IMR-90 (cell line): ENCODE results near the gene UBE3B. TPM values are rescaled to one million over a fixed set of nuclear protein-coding genes. Genes with fewer than 3 reads are reported as not detected.
A peak's percentile ranks its signal among the peaks of the same experiment; 100 is the strongest.

Experiments used
- ATAC-seq: fragments of 200-7000 bp; cut with Tn5 transposase; 2 replicates; pipeline ENCODE4 v1.9.1; 2020; ENCODE audit warnings: low read depth, mild to moderate bottlenecking, moderate library complexity
- BruUV-seq: library from RNA; stranded (reverse); fragments of 400-500 nt; replicated peaks from 2 replicates; lab custom pipeline; 2021; lab: Mats Ljungman, UMichigan
- CTCF ChIA-PET: fragments of 300-600 bp; formaldehyde crosslinking; extraction: SDS; loops from one replicate; lab custom pipeline; 2021; ENCODE audit warnings: antibody characterized with exemption; lab: Yijun Ruan, JAX
- POLR2A ChIA-PET: fragments of 300-600 bp; sonication (Branson Sonifier 250); formaldehyde crosslinking; loops from one replicate; lab custom pipeline; 2022; ENCODE audit warnings: antibody characterized with exemption; ENCODE audit not compliant: unreplicated experiment; lab: Charles Lee
- DNase-seq: peaks from one replicate; pipeline ENCODE4 v3.0.0; 2013
- H2AFZ ChIP-seq: replicated peaks from 2 replicates; pipeline ENCODE3; 2013; ENCODE audit warnings: low read length, mild to moderate bottlenecking; ENCODE audit not compliant: poor library complexity
- H2AK5ac ChIP-seq: 2 replicates; pipeline ENCODE4 v1.6.1; 2013; ENCODE audit warnings: low read depth, low read length, inconsistent platforms
- H2AK9ac ChIP-seq: replicated peaks from 2 replicates; pipeline ENCODE3; 2013; ENCODE audit warnings: mild to moderate bottlenecking, low read depth, low read length, moderate library complexity; ENCODE audit not compliant: poor library complexity
- H2BK120ac ChIP-seq: 2 replicates; pipeline ENCODE4 v1.6.1; 2013; ENCODE audit warnings: low read depth, low read length, inconsistent platforms
- H2BK15ac ChIP-seq: 3 replicates; pipeline ENCODE4 v1.6.1; 2013; ENCODE audit warnings: low read depth, low read length, inconsistent platforms
- H2BK20ac ChIP-seq: 2 replicates; pipeline ENCODE4 v1.6.1; 2013; ENCODE audit warnings: low read depth, mild to moderate bottlenecking, inconsistent platforms, low read length, moderate library complexity
- H2BK5ac ChIP-seq: 2 replicates; pipeline ENCODE4 v1.6.1; 2013; ENCODE audit warnings: mild to moderate bottlenecking, low read depth, low read length, inconsistent platforms; ENCODE audit not compliant: poor library complexity, severe bottlenecking
- H3K14ac ChIP-seq: replicated peaks from 2 replicates; pipeline ENCODE4 v1.6.1; 2013; ENCODE audit warnings: low read depth, low read length, inconsistent platforms
- H3K18ac ChIP-seq: 2 replicates; pipeline ENCODE4 v1.6.1; 2013; ENCODE audit warnings: low read depth, low read length, control low read depth
- H3K23ac ChIP-seq: 2 replicates; pipeline ENCODE4 v1.6.1; 2013; ENCODE audit warnings: low read depth, low read length, inconsistent platforms
- H3K27ac ChIP-seq: 2 replicates; pipeline ENCODE4 v1.5.1; 2013; ENCODE audit warnings: mild to moderate bottlenecking, control low read depth, low read length; ENCODE audit not compliant: insufficient read depth
- H3K27me3 ChIP-seq: 2 replicates; pipeline ENCODE4 v1.6.1; 2013; ENCODE audit warnings: low read length; ENCODE audit not compliant: control insufficient read depth, insufficient read depth
- H3K36me3 ChIP-seq: 2 replicates; pipeline ENCODE4 v1.6.1; 2013; ENCODE audit warnings: low read length, mixed read lengths; ENCODE audit not compliant: control insufficient read depth, insufficient read depth
- H3K4ac ChIP-seq: 2 replicates; pipeline ENCODE4 v1.6.1; 2013; ENCODE audit warnings: low read depth, low read length, inconsistent platforms
- H3K4me1 ChIP-seq: 2 replicates; pipeline ENCODE4 v1.6.1; 2013; ENCODE audit warnings: low read length, mixed read lengths; ENCODE audit not compliant: control insufficient read depth, insufficient read depth
- H3K4me2 ChIP-seq: 2 replicates; pipeline ENCODE4 v1.6.1; 2013; ENCODE audit warnings: low read depth, mild to moderate bottlenecking, control low read depth, low read length, moderate library complexity
- H3K4me3 ChIP-seq: 2 replicates; pipeline ENCODE4 v1.5.1; 2013; ENCODE audit warnings: low read depth, mild to moderate bottlenecking, control low read depth, low read length, moderate library complexity; ENCODE audit not compliant: insufficient read depth
- H3K56ac ChIP-seq: 2 replicates; pipeline ENCODE4 v1.6.1; 2013; ENCODE audit warnings: low read length, inconsistent platforms; ENCODE audit not compliant: insufficient read depth; ENCODE audit errors: extremely low read depth
- H3K79me1 ChIP-seq, 2 experiments: 2 replicates each; pipeline ENCODE4 v1.6.1; 2013; ENCODE audit warnings: low read length in 2 of 2, inconsistent platforms in 1 of 2, low read depth in 1 of 2
- H3K9ac ChIP-seq: 2 replicates; pipeline ENCODE4 v1.6.1; 2013; ENCODE audit warnings: low read depth, low read length, control low read depth
- H3K9me1 ChIP-seq: 2 replicates; pipeline ENCODE4 v1.6.1; 2013; ENCODE audit warnings: low read length, inconsistent platforms; ENCODE audit not compliant: insufficient read depth
- H3K9me3 ChIP-seq: 2 replicates; pipeline ENCODE4 v1.6.1; 2013; ENCODE audit warnings: low read length; ENCODE audit not compliant: control insufficient read depth, insufficient read depth
- H4K20me1 ChIP-seq: 2 replicates; pipeline ENCODE4 v1.6.1; 2013; ENCODE audit warnings: low read length, inconsistent platforms; ENCODE audit not compliant: insufficient read depth
- H4K5ac ChIP-seq: 2 replicates; pipeline ENCODE4 v1.6.1; 2013; ENCODE audit warnings: mild to moderate bottlenecking, low read depth, low read length, control low read depth
- H4K8ac ChIP-seq, 2 experiments: 2 replicates each; pipeline ENCODE4 v1.6.1; 2013; ENCODE audit warnings: low read depth in 2 of 2, low read length in 2 of 2, control low read depth in 1 of 2, inconsistent platforms in 1 of 2
- H4K91ac ChIP-seq: 2 replicates; pipeline ENCODE4 v1.6.1; 2013; ENCODE audit warnings: low read depth, low read length, inconsistent platforms; ENCODE audit not compliant: insufficient read depth
- MAFK ChIP-seq: IDR thresholded peaks from 2 replicates; pipeline ENCODE4 v1.6.1; 2012; ENCODE audit warnings: low read depth, low read length, improper control_type of control experiment
- MAZ ChIP-seq: IDR thresholded peaks from 2 replicates; pipeline ENCODE4 v1.6.1; 2012; ENCODE audit warnings: low read depth, mild to moderate bottlenecking, low read length, improper control_type of control experiment, moderate library complexity, borderline replicate concordance
- MXI1 ChIP-seq: IDR thresholded peaks from 2 replicates; pipeline ENCODE4 v1.6.1; 2012; ENCODE audit warnings: low read depth, mild to moderate bottlenecking, low read length, moderate library complexity, borderline replicate concordance
- NFE2L2 ChIP-seq: fragments of 150-350 bp; IDR thresholded peaks from 2 replicates; pipeline ENCODE4 v1.6.1; 2016; ENCODE audit warnings: low read depth, mild to moderate bottlenecking, low read length
- POLR2A ChIP-seq: IDR thresholded peaks from 2 replicates; pipeline ENCODE4 v1.6.1; 2012; ENCODE audit warnings: mild to moderate bottlenecking, low read depth, low read length
- RAD21 ChIP-seq: IDR thresholded peaks from 2 replicates; pipeline ENCODE4 v1.6.1; 2012; ENCODE audit warnings: low read length, improper control_type of control experiment
- RCOR1 ChIP-seq: IDR thresholded peaks from 2 replicates; pipeline ENCODE4 v1.6.1; 2012; ENCODE audit warnings: mild to moderate bottlenecking, low read length, improper control_type of control experiment; ENCODE audit not compliant: insufficient replicate concordance
- SMC3 ChIP-seq: fragments of 150-350 bp; IDR thresholded peaks from 2 replicates; pipeline ENCODE4 v1.6.1; 2016; ENCODE audit warnings: low read depth, mild to moderate bottlenecking, antibody characterized with exemption, low read length, moderate library complexity
- WGBS, 2 experiments: methylation state at CpG; one replicate each; pipeline versions ENCODE4 v1.1.5 to v1.1.7; 2013; ENCODE audit warnings: missing lambda C conversion rate in 2 of 2; ENCODE audit not compliant: insufficient read length in 1 of 2; ENCODE audit errors: extremely low coverage in 2 of 2; 5-methylcytosine and 5-hydroxymethylcytosine counted together
- dilution Hi-C: fragments of 300-500 bp; cut with HindIII; formaldehyde crosslinking; loops from one replicate; pipeline ENCODE4 v1.14.3; 2018; ENCODE audit warnings: low sequenced_read_pairs; ENCODE audit not compliant: unreplicated experiment
- in situ Hi-C: fragments of 300-500 bp; cut with MboI; formaldehyde crosslinking; loops from 3 replicates; pipeline ENCODE4 v1.14.3; 2019; ENCODE audit warnings: low sequenced_read_pairs, inconsistent platforms, mixed read lengths
- intact Hi-C: fragments of 100-400 bp; cut with micrococcal nuclease; formaldehyde crosslinking; loops from 2 replicates; pipeline ENCODE4 v1.10.0; 2022
- polyA plus RNA-seq, 3 experiments: library from polyadenylated mRNA; depleted of rRNA; stranded (reverse); fragments of >200 nt; gene quantifications; 2 replicates each; pipeline ENCODE4 v1.2.3, GENCODE V29; 2012; ENCODE audit warnings: low replicate concordance in 1 of 3
- total RNA-seq: library from RNA; depleted of rRNA; stranded (reverse); fragments of >200 nt; gene quantifications from 2 replicates; pipeline ENCODE4 v1.2.3, GENCODE V29; 2012
- TF ChIP-seq, protein P1 (sequence below): fragments of 150-350 bp; IDR thresholded peaks from 2 replicates; pipeline ENCODE4 v1.6.1; 2017; ENCODE audit warnings: mild to moderate bottlenecking, antibody characterized with exemption, low read length, low read depth
- TF ChIP-seq, protein P2 (sequence below): conservative IDR thresholded peaks from 2 replicates; pipeline ENCODE4 v1.5.1; 2012; ENCODE audit warnings: mild to moderate bottlenecking, low read depth, low read length, improper control_type of control experiment
- TF ChIP-seq, protein P3 (sequence below): fragments of 150-350 bp; IDR thresholded peaks from 2 replicates; pipeline ENCODE4 v1.6.1; 2016; ENCODE audit warnings: low read depth, mild to moderate bottlenecking, low read length, moderate library complexity, borderline replicate concordance

Gene UBE3B
- total and polyA plus RNA-seq, 2 of the 4 experiments (the other 2 are of a cell fraction), result 18.8 to 24.9 TPM

DNA sequence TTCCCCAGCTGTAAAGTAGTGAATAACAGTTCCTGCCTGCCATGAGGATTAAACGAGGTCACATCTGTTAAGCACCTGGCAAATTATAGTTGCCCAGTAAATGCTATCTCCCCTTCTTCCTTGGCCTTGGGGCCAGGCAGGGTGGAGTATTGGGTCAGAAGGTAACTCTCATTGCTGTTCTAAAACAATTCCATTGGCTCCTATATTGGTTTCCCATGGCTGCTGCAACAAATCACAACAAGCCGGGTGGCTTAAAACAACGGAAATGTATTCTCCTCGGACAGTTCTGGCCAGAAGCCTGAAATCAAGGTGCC is 63.9 kb downstream of the UBE3B start:
- in situ Hi-C loops (no loop called here), dilution Hi-C loops (no loop called here), intact Hi-C loops (no loop called here)
- BruUV-seq, result no TSS peak
- Histone ChIP-seq H4K20me1 (no peaks in the 10 kb centered on the region), H3K18ac (no peak overlapping the region), H3K79me1 (peaks cover 0 to 4% of the 10 kb centered on the region in 2 experiments; a peak in 3 of 4 replicates), H2AK5ac (0 out of 2 replicates have a peak overlapping the region, but pooled peaks have one; percentile 8), H2BK120ac (0 out of 2 replicates have a peak overlapping the region, but pooled peaks have one; percentile 14), H3K56ac (no peak overlapping the region), H4K5ac (no peak overlapping the region), H3K23ac (no peak overlapping the region), H3K14ac (no peak overlapping the region), H3K9me1 (peaks cover 8% of the 10 kb centered on the region), H3K9me3 (no peaks in the 10 kb centered on the region), H2AK9ac (no peak overlapping the region), H4K8ac (no peak overlapping the region), H3K27me3 (no peaks in the 10 kb centered on the region), H3K27ac (no peak overlapping the region), H3K4me3 (no peak overlapping the region), H3K4ac (no peak overlapping the region), H3K4me1 (peaks cover 9% of the 10 kb centered on the region), H3K9ac (no peak overlapping the region), H2AFZ (no peak overlapping the region), H2BK20ac (no peak overlapping the region), H3K4me2 (no peak overlapping the region), H3K36me3 (peaks cover 1% of the 10 kb centered on the region; the same call in 1 of the 2 replicates), H2BK5ac (no peak overlapping the region), H2BK15ac (no peak overlapping the region), H4K91ac (no peak overlapping the region)
- ATAC-seq (no peak), DNase-seq (peak; percentile 4)
- CTCF ChIA-PET, result interaction anchor here (0.6 to 1.0 kb wide), 2 partner anchors 113 to 147 kb away, joined by 3 read pairs; no protein-coding TSS in a partner anchor
- POLR2A ChIA-PET, result no interaction called here
- 20% methylated on average over 1 of the region's 4 CpGs; no CpG with 5 or more reads in 1 of the 2 experiments for WGBS, 2 experiments
- TF ChIP-seq, protein P1, sequence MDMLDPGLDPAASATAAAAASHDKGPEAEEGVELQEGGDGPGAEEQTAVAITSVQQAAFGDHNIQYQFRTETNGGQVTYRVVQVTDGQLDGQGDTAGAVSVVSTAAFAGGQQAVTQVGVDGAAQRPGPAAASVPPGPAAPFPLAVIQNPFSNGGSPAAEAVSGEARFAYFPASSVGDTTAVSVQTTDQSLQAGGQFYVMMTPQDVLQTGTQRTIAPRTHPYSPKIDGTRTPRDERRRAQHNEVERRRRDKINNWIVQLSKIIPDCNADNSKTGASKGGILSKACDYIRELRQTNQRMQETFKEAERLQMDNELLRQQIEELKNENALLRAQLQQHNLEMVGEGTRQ, result no peak
- TF ChIP-seq MAZ (no peak), RAD21 (no peak), POLR2A (no peak), NFE2L2 (no peak), SMC3 (no peak), RCOR1 (no peak), MAFK (no peak), MXI1 (no peak)
- TF ChIP-seq, protein P2, sequence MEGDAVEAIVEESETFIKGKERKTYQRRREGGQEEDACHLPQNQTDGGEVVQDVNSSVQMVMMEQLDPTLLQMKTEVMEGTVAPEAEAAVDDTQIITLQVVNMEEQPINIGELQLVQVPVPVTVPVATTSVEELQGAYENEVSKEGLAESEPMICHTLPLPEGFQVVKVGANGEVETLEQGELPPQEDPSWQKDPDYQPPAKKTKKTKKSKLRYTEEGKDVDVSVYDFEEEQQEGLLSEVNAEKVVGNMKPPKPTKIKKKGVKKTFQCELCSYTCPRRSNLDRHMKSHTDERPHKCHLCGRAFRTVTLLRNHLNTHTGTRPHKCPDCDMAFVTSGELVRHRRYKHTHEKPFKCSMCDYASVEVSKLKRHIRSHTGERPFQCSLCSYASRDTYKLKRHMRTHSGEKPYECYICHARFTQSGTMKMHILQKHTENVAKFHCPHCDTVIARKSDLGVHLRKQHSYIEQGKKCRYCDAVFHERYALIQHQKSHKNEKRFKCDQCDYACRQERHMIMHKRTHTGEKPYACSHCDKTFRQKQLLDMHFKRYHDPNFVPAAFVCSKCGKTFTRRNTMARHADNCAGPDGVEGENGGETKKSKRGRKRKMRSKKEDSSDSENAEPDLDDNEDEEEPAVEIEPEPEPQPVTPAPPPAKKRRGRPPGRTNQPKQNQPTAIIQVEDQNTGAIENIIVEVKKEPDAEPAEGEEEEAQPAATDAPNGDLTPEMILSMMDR, result no peak
- TF ChIP-seq, protein P3, sequence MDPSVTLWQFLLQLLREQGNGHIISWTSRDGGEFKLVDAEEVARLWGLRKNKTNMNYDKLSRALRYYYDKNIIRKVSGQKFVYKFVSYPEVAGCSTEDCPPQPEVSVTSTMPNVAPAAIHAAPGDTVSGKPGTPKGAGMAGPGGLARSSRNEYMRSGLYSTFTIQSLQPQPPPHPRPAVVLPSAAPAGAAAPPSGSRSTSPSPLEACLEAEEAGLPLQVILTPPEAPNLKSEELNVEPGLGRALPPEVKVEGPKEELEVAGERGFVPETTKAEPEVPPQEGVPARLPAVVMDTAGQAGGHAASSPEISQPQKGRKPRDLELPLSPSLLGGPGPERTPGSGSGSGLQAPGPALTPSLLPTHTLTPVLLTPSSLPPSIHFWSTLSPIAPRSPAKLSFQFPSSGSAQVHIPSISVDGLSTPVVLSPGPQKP, result no peak
